K562 (cell line): ENCODE measurements around the gene KNTC1.

Experiments
- ADNP ChIP-seq: fragments of 200-800 bp; sonication (Bioruptor generic); IDR thresholded peaks from 2 replicates; pipeline ENCODE4 v1.6.1; 2016; ENCODE audit warnings: missing genetic modification characterization, missing compliant biosample characterization
- BCL6 ChIP-seq: fragments of 250-450 bp; sonication (Bioruptor Pico); IDR thresholded peaks from 2 replicates; pipeline ENCODE4 v1.4.0; 2020
- CBX8 ChIP-seq: fragments of 200-600 bp; sonication (generic); IDR thresholded peaks from 2 replicates; pipeline ENCODE4 v1.6.1; 2012; ENCODE audit warnings: borderline replicate concordance, mixed run types, low read depth, mild to moderate bottlenecking, moderate library complexity, mixed read lengths, low read length, control low read depth, inconsistent platforms; ENCODE audit not compliant: poor library complexity, severe bottlenecking; ENCODE audit errors: extremely low read depth
- CC2D1A ChIP-seq: fragments of 450-650 bp; IDR thresholded peaks from 2 replicates; pipeline ENCODE4 v1.6.1; 2017; ENCODE audit warnings: mild to moderate bottlenecking
- GTF2A2 ChIP-seq: IDR thresholded peaks from 2 replicates; pipeline ENCODE4 v1.6.1; 2016; ENCODE audit warnings: mild to moderate bottlenecking, missing genetic modification characterization, missing compliant biosample characterization
- HDAC2 ChIP-seq: fragments of 450-650 bp; IDR thresholded peaks from 2 replicates; pipeline ENCODE4 v1.6.1; 2016; ENCODE audit warnings: mild to moderate bottlenecking
- MTF1 ChIP-seq: fragments of 250-450 bp; sonication (Bioruptor Pico); IDR thresholded peaks from 2 replicates; pipeline ENCODE4 v1.9.0; 2021; ENCODE audit warnings: moderate library complexity, mild to moderate bottlenecking, inconsistent platforms, borderline replicate concordance
- POLR2A ChIP-seq: fragments of 450-650 bp; conservative IDR thresholded peaks from 2 replicates; pipeline ENCODE4 v1.6.1; 2016
- TF ChIP-seq, protein P1 (sequence below): fragments of 450-650 bp; IDR thresholded peaks from 2 replicates; pipeline ENCODE4 v1.6.1; 2017; ENCODE audit warnings: mild to moderate bottlenecking, moderate library complexity
- TF ChIP-seq, protein P2 (sequence below), 3 experiments: IDR thresholded peaks in 2 of 3; conservative IDR thresholded peaks in 1 of 3; 2 replicates each; pipeline ENCODE4 v1.5.1; 2011 to 2012; ENCODE audit warnings: low read length in 3 of 3, mild to moderate bottlenecking in 3 of 3, control low read depth in 2 of 3, improper control_type of control experiment in 1 of 3, inconsistent platforms in 1 of 3, low read depth in 1 of 3, mixed read lengths in 1 of 3, moderate library complexity in 1 of 3; ENCODE audit not compliant: insufficient read depth in 2 of 3
- TF ChIP-seq, protein P3 (sequence below): fragments of 150-350 bp; conservative IDR thresholded peaks from 2 replicates; pipeline ENCODE4 v1.6.1; 2014; ENCODE audit warnings: low read length

DNA sequence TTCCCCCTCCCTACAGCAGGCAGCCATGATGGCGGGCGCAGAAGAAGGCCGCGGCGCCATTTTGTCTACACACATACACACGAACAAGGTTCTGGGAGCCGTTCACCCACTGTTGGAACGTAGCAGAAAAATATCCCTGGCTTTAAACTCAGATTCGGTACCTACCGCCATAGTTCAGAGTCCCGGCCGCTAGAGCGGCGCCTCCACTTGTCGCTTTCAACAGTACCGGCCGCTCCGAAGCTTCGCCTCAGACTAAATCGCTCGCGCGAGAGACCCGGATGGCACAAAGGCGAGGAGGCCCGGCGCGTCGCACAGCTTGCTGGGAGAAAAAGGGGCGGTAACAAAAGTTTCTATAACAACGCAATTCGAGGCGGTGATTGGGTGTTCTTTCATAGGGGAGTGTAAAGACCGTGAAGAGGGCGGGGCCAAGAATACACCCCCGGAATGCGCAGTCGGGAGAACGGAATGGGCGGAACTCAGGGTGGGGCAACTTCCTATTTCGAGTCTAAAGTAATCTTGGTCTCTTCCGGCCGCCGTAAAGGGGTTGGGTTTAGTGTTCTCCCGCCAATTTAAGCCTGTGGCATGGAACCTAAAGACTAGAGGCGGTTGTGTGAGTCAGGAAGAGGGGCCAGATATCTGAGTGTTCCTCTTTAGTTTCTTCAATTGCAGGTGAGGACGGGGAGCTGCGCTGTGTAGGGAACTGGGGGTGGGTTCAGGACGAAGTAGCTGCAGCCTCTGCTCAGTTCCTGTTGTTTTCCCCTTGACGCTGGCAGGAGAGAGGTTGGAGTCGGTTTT lies at the start of gene KNTC1, which contains the start of gene RSRC2:
- TF ChIP-seq POLR2A (peak; percentile 99), CBX8 (no peak), HDAC2 (peak; percentile 78), MTF1 (CRISPR knock-in tag) (no peak), BCL6 (CRISPR knock-in tag) (no peak), ADNP (no peak), CC2D1A (no peak), GTF2A2 (peak; percentile 64; the same call in 1 of the 2 replicates)
- TF ChIP-seq, protein P1, sequence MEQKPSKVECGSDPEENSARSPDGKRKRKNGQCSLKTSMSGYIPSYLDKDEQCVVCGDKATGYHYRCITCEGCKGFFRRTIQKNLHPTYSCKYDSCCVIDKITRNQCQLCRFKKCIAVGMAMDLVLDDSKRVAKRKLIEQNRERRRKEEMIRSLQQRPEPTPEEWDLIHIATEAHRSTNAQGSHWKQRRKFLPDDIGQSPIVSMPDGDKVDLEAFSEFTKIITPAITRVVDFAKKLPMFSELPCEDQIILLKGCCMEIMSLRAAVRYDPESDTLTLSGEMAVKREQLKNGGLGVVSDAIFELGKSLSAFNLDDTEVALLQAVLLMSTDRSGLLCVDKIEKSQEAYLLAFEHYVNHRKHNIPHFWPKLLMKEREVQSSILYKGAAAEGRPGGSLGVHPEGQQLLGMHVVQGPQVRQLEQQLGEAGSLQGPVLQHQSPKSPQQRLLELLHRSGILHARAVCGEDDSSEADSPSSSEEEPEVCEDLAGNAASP, result no peak
- TF ChIP-seq, protein P2, sequence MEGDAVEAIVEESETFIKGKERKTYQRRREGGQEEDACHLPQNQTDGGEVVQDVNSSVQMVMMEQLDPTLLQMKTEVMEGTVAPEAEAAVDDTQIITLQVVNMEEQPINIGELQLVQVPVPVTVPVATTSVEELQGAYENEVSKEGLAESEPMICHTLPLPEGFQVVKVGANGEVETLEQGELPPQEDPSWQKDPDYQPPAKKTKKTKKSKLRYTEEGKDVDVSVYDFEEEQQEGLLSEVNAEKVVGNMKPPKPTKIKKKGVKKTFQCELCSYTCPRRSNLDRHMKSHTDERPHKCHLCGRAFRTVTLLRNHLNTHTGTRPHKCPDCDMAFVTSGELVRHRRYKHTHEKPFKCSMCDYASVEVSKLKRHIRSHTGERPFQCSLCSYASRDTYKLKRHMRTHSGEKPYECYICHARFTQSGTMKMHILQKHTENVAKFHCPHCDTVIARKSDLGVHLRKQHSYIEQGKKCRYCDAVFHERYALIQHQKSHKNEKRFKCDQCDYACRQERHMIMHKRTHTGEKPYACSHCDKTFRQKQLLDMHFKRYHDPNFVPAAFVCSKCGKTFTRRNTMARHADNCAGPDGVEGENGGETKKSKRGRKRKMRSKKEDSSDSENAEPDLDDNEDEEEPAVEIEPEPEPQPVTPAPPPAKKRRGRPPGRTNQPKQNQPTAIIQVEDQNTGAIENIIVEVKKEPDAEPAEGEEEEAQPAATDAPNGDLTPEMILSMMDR (IDR thresholded peaks at IDR 0.05 in 2 of 3, conservative IDR thresholded peaks at IDR 0.05 in 1 of 3; ENCODE audit: insufficient read depth in 2 of 3, low read depth in 1 of 3, low read length in 3 of 3), result no peak
- TF ChIP-seq, protein P3, sequence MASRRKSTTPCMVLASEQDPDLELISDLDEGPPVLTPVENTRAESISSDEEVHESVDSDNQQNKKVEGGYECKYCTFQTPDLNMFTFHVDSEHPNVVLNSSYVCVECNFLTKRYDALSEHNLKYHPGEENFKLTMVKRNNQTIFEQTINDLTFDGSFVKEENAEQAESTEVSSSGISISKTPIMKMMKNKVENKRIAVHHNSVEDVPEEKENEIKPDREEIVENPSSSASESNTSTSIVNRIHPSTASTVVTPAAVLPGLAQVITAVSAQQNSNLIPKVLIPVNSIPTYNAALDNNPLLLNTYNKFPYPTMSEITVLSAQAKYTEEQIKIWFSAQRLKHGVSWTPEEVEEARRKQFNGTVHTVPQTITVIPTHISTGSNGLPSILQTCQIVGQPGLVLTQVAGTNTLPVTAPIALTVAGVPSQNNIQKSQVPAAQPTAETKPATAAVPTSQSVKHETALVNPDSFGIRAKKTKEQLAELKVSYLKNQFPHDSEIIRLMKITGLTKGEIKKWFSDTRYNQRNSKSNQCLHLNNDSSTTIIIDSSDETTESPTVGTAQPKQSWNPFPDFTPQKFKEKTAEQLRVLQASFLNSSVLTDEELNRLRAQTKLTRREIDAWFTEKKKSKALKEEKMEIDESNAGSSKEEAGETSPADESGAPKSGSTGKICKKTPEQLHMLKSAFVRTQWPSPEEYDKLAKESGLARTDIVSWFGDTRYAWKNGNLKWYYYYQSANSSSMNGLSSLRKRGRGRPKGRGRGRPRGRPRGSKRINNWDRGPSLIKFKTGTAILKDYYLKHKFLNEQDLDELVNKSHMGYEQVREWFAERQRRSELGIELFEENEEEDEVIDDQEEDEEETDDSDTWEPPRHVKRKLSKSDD, result peak; percentile 72
